ENCODE results near the gene ADAMTS16.

ADAMTS16 gene

GRCh38 chr5:5246736-5247135 lies 106.6 kb downstream of the ADAMTS16 start:
- WGBS, 2 donors (ENCODE audit: extremely low coverage in 2 of 2, insufficient read length in 2 of 2, insufficient replicate concordance in 1 of 2) = no CpG with 5 or more reads among the region's 8 CpGs
- H3K79me1 ChIP-seq (ENCODE audit: low read depth, low read length) = no peaks in the 10 kb centered on the region
- H3K4me2 ChIP-seq (ENCODE audit: insufficient read depth, low read length, poor library complexity, severe bottlenecking) = no peak overlapping the region
- H3K27me3 ChIP-seq (ENCODE audit: control insufficient read depth in 3 of 3, insufficient read depth in 3 of 3, low read depth in 1 of 3, low read length in 3 of 3) = peaks cover 0 to 7% (median 0%) of the 10 kb centered on the region in 3 experiments
- no peak overlapping the region for H2BK12ac ChIP-seq (ENCODE audit: low read length)
- no peak overlapping the region for H2AK5ac ChIP-seq (ENCODE audit: low read depth, low read length)
- no peak overlapping the region for H2BK15ac ChIP-seq (ENCODE audit: low read length)
- H3K4ac ChIP-seq (ENCODE audit: low read length) = no peak overlapping the region
- no peak overlapping the region for H4K8ac ChIP-seq (ENCODE audit: low read depth, low read length)
- no peak overlapping the region for H3K27ac ChIP-seq (replicated peaks; ENCODE audit: low read length)
- no peaks in the 10 kb centered on the region for H3K9me3 ChIP-seq (replicated peaks in 1 of 2; ENCODE audit: control insufficient read depth in 2 of 2, insufficient read depth in 1 of 2, low read depth in 1 of 2, low read length in 2 of 2)
- H3K14ac ChIP-seq (ENCODE audit: low read length) = no peak overlapping the region
- no peak for DNase-seq (ENCODE audit: low spot score)
- H3K18ac ChIP-seq (ENCODE audit: low read length) = no peak overlapping the region
- H2BK5ac ChIP-seq (ENCODE audit: low read length) = no peak overlapping the region
- no peak overlapping the region for H2BK120ac ChIP-seq (ENCODE audit: low read depth, low read length)
- no peak overlapping the region for H3K4me3 ChIP-seq (ENCODE audit: low read length in 2 of 2)
- H4K91ac ChIP-seq (ENCODE audit: low read depth, low read length, poor library complexity) = no peak overlapping the region
- no peak overlapping the region for H3K23ac ChIP-seq (ENCODE audit: low read depth, low read length, poor library complexity)
- no peak overlapping the region for H2AFZ ChIP-seq (ENCODE audit: low read length)
- H3K36me3 ChIP-seq (replicated peaks in 1 of 2; ENCODE audit: control insufficient read depth in 2 of 2, insufficient read depth in 2 of 2, low read length in 2 of 2) = no peaks in the 10 kb centered on the region
- H3K4me1 ChIP-seq (ENCODE audit: control insufficient read depth in 2 of 2, insufficient read depth in 1 of 2, low read depth in 1 of 2, low read length in 2 of 2) = no peaks in the 10 kb centered on the region
- no peak overlapping the region for H3K9ac ChIP-seq (ENCODE audit: low read depth, low read length, poor library complexity)

DNA sequence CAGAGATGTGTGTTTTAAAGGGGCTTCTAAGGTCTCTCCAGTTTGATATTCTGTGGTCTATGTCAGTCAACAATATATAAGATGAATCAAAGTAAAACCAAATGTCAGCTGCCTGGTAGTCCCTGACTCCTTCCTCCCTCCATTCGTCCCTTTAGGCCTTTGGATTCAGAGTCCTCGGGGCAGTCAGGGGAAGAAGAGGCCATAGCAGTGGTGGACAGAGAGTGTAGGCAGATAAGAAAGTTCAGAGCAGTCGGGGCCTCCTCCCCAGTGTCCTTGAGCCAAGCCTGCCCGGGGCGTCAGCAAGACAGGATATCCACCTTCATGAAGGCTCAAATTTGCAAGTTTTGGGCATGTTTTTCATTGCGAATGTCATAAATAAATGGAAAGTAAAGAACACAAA lies 110.6 kb downstream of the ADAMTS16 start:
- Histone ChIP-seq H3K79me1 (ENCODE audit: low read depth, low read length) (no peaks in the 10 kb centered on the region), H4K91ac (ENCODE audit: low read depth, low read length, poor library complexity) (no peak overlapping the region), H3K27me3 (ENCODE audit: control insufficient read depth in 3 of 3, insufficient read depth in 3 of 3, low read depth in 1 of 3, low read length in 3 of 3) (peaks cover 0 to 3% (median 0%) of the 10 kb centered on the region in 3 experiments), H2BK15ac (ENCODE audit: low read length) (no peak overlapping the region), H3K4me3 (ENCODE audit: low read length in 2 of 2) (no peak overlapping the region), H2BK5ac (ENCODE audit: low read length) (no peak overlapping the region), H3K36me3 (replicated peaks in 1 of 2; ENCODE audit: control insufficient read depth in 2 of 2, insufficient read depth in 2 of 2, low read length in 2 of 2) (no peaks in the 10 kb centered on the region), H3K4me2 (ENCODE audit: insufficient read depth, low read length, poor library complexity, severe bottlenecking) (no peak overlapping the region), H3K14ac (ENCODE audit: low read length) (no peak overlapping the region), H3K27ac (replicated peaks; ENCODE audit: low read length) (no peak overlapping the region), H3K18ac (ENCODE audit: low read length) (no peak overlapping the region), H3K23ac (ENCODE audit: low read depth, low read length, poor library complexity) (no peak overlapping the region), H3K4ac (ENCODE audit: low read length) (no peak overlapping the region), H2AK5ac (ENCODE audit: low read depth, low read length) (no peak overlapping the region), H2AFZ (ENCODE audit: low read length) (no peak overlapping the region), H3K9me3 (replicated peaks in 1 of 2; ENCODE audit: control insufficient read depth in 2 of 2, insufficient read depth in 1 of 2, low read depth in 1 of 2, low read length in 2 of 2) (peaks cover 0 to 1% of the 10 kb centered on the region in 2 donors), H3K9ac (ENCODE audit: low read depth, low read length, poor library complexity) (no peak overlapping the region), H3K4me1 (ENCODE audit: control insufficient read depth in 2 of 2, insufficient read depth in 1 of 2, low read depth in 1 of 2, low read length in 2 of 2) (no peaks in the 10 kb centered on the region), H2BK12ac (ENCODE audit: low read length) (no peak overlapping the region), H4K8ac (ENCODE audit: low read depth, low read length) (no peak overlapping the region), H2BK120ac (ENCODE audit: low read depth, low read length) (no peak overlapping the region)
- WGBS, 2 donors (ENCODE audit: extremely low coverage in 2 of 2, insufficient read length in 2 of 2, insufficient replicate concordance in 1 of 2) = no CpG with 5 or more reads among the region's 6 CpGs
- DNase-seq (ENCODE audit: low spot score) = no peak

DNA sequence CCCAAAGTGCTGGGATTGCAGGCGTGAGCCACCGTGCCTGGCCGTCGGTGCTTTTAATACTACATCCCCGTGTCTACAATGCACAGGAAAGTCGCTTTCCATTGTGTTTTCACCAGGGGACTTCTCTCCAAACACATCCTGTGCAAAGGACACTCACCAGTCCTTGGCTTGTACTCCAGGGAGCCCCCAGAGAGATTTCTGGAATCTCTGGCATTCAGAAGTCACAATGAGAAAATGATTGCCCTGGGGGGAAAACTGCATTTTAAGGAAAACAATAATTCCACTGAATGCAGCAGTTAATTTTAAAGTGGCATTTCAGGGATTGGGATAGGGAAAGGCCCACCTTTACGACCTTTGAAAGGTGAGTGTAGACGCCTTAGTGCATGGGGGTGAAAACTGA lies 112.0 kb downstream of the ADAMTS16 start:
- H3K36me3 ChIP-seq (replicated peaks in 1 of 2; ENCODE audit: control insufficient read depth in 2 of 2, insufficient read depth in 2 of 2, low read length in 2 of 2) = no peaks in the 10 kb centered on the region
- no peak overlapping the region for H3K27ac ChIP-seq (replicated peaks; ENCODE audit: low read length)
- WGBS, 2 donors (ENCODE audit: extremely low coverage in 2 of 2, insufficient read length in 2 of 2, insufficient replicate concordance in 1 of 2) = no CpG with 5 or more reads among the region's 8 CpGs
- H3K14ac ChIP-seq (ENCODE audit: low read length) = no peak overlapping the region
- H3K4ac ChIP-seq (ENCODE audit: low read length) = no peak overlapping the region
- H3K18ac ChIP-seq (ENCODE audit: low read length) = no peak overlapping the region
- H3K23ac ChIP-seq (ENCODE audit: low read depth, low read length, poor library complexity) = no peak overlapping the region
- no peak overlapping the region for H2BK15ac ChIP-seq (ENCODE audit: low read length)
- H3K9me3 ChIP-seq (replicated peaks in 1 of 2; ENCODE audit: control insufficient read depth in 2 of 2, insufficient read depth in 1 of 2, low read depth in 1 of 2, low read length in 2 of 2) = peaks cover 0 to 3% of the 10 kb centered on the region in 2 donors
- no peak overlapping the region for H2AK5ac ChIP-seq (ENCODE audit: low read depth, low read length)
- H2BK5ac ChIP-seq (ENCODE audit: low read length) = no peak overlapping the region
- no peaks in the 10 kb centered on the region for H3K79me1 ChIP-seq (ENCODE audit: low read depth, low read length)
- H3K4me1 ChIP-seq (ENCODE audit: control insufficient read depth in 2 of 2, insufficient read depth in 1 of 2, low read depth in 1 of 2, low read length in 2 of 2) = no peaks in the 10 kb centered on the region
- H4K91ac ChIP-seq (ENCODE audit: low read depth, low read length, poor library complexity) = no peak overlapping the region
- no peak overlapping the region for H3K9ac ChIP-seq (ENCODE audit: low read depth, low read length, poor library complexity)
- H4K8ac ChIP-seq (ENCODE audit: low read depth, low read length) = no peak overlapping the region
- H3K4me2 ChIP-seq (ENCODE audit: insufficient read depth, low read length, poor library complexity, severe bottlenecking) = no peak overlapping the region
- no peak overlapping the region for H2BK120ac ChIP-seq (ENCODE audit: low read depth, low read length)
- DNase-seq (ENCODE audit: low spot score) = no peak
- H3K4me3 ChIP-seq (ENCODE audit: low read length in 2 of 2) = no peak overlapping the region
- peaks cover 0 to 3% (median 0%) of the 10 kb centered on the region in 3 experiments for H3K27me3 ChIP-seq (ENCODE audit: control insufficient read depth in 3 of 3, insufficient read depth in 3 of 3, low read depth in 1 of 3, low read length in 3 of 3)
- H2BK12ac ChIP-seq (ENCODE audit: low read length) = no peak overlapping the region
- no peak overlapping the region for H2AFZ ChIP-seq (ENCODE audit: low read length)

- Histone ChIP-seq H3K9ac (ENCODE audit: low read depth, low read length, poor library complexity) (no peak overlapping the region), H3K36me3 (replicated peaks in 1 of 2; ENCODE audit: control insufficient read depth in 2 of 2, insufficient read depth in 2 of 2, low read length in 2 of 2) (peaks cover 0 to 1% of the 10 kb centered on the region in 2 donors), H4K91ac (ENCODE audit: low read depth, low read length, poor library complexity) (no peak overlapping the region), H2AFZ (ENCODE audit: low read length) (no peak overlapping the region), H2BK12ac (ENCODE audit: low read length) (no peak overlapping the region), H2AK5ac (ENCODE audit: low read depth, low read length) (no peak overlapping the region), H2BK15ac (ENCODE audit: low read length) (no peak overlapping the region), H2BK5ac (ENCODE audit: low read length) (no peak overlapping the region), H3K79me1 (ENCODE audit: low read depth, low read length) (no peaks in the 10 kb centered on the region), H3K4me3 (ENCODE audit: low read length in 2 of 2) (no peak overlapping the region), H3K4me2 (ENCODE audit: insufficient read depth, low read length, poor library complexity, severe bottlenecking) (no peak overlapping the region), H3K27me3 (ENCODE audit: control insufficient read depth in 3 of 3, insufficient read depth in 3 of 3, low read depth in 1 of 3, low read length in 3 of 3) (peaks cover 0 to 5% (median 0%) of the 10 kb centered on the region in 3 experiments), H3K23ac (ENCODE audit: low read depth, low read length, poor library complexity) (no peak overlapping the region), H3K4ac (ENCODE audit: low read length) (no peak overlapping the region), H3K9me3 (replicated peaks in 1 of 2; ENCODE audit: control insufficient read depth in 2 of 2, insufficient read depth in 1 of 2, low read depth in 1 of 2, low read length in 2 of 2) (peaks cover 0 to 3% of the 10 kb centered on the region in 2 donors), H3K4me1 (ENCODE audit: control insufficient read depth in 2 of 2, insufficient read depth in 1 of 2, low read depth in 1 of 2, low read length in 2 of 2) (peaks cover 0 to 3% of the 10 kb centered on the region in 2 donors), H4K8ac (ENCODE audit: low read depth, low read length) (no peak overlapping the region), H3K14ac (ENCODE audit: low read length) (no peak overlapping the region), H2BK120ac (ENCODE audit: low read depth, low read length) (no peak overlapping the region), H3K27ac (replicated peaks; ENCODE audit: low read length) (no peak overlapping the region), H3K18ac (ENCODE audit: low read length) (no peak overlapping the region)
- WGBS, 2 donors (ENCODE audit: extremely low coverage in 2 of 2, insufficient read length in 2 of 2, insufficient replicate concordance in 1 of 2) = no CpG with 5 or more reads among the region's 5 CpGs
- DNase-seq (ENCODE audit: low spot score) = no peak
Measured at GRCh38 chr5:5257353-5257752, 117.2 kb downstream of the ADAMTS16 start.
